OCI-LY3 (cell line): ENCODE results near the gene CYTH4.
A peak's percentile ranks its signal among the peaks of the same experiment; 100 is the strongest.

Source experiments
- H2AFZ ChIP-seq: fragments of 200-600, 300-600 bp; shearing (Covaris generic); 2 replicates; pipeline ENCODE4 v1.6.0; 2014; ENCODE audit warnings: antibody characterized with exemption, low read depth, low read length
- H3K27ac ChIP-seq: fragments of 200-600, 300-600 bp; sonication (generic); 2 replicates; pipeline ENCODE4 v1.5.1; 2014; ENCODE audit warnings: mild to moderate bottlenecking, low read length, moderate library complexity, mixed read lengths
- H3K27me3 ChIP-seq: fragments of 200-600, 300-600 bp; sonication (generic); 2 replicates; pipeline ENCODE4 v1.6.1; 2014; ENCODE audit warnings: low read depth, low read length, mixed read lengths
- H3K36me3 ChIP-seq: fragments of 200-600, 300-600 bp; sonication (generic); replicated peaks from 2 replicates; pipeline ENCODE3; 2014; ENCODE audit warnings: low read depth, low read length, mixed read lengths
- H3K4me1 ChIP-seq: fragments of 300-600, 200-600 bp; sonication (generic); 2 replicates; pipeline ENCODE4 v1.6.1; 2014; ENCODE audit warnings: low read length, mixed read lengths
- H3K4me2 ChIP-seq: fragments of 200-600, 300-600 bp; sonication (generic); 2 replicates; pipeline ENCODE4 v1.6.1; 2014; ENCODE audit warnings: low read length, mixed read lengths
- H3K4me3 ChIP-seq: fragments of 300-600, 200-600 bp; sonication (generic); 2 replicates; pipeline ENCODE4 v1.5.1; 2014; ENCODE audit warnings: antibody characterized with exemption, mild to moderate bottlenecking, low read length, moderate library complexity
- H3K79me2 ChIP-seq: fragments of 300-600, 200-600 bp; shearing (Covaris generic); 2 replicates; pipeline ENCODE4 v1.6.1; 2014; ENCODE audit warnings: mild to moderate bottlenecking, low read length, mixed read lengths
- H3K9ac ChIP-seq: fragments of 300-600, 200-600 bp; shearing (Covaris generic); 2 replicates; pipeline ENCODE4 v1.6.0; 2014; ENCODE audit warnings: mild to moderate bottlenecking, low read length, moderate library complexity
- H3K9me3 ChIP-seq: fragments of 200-600, 300-600 bp; shearing (Covaris generic); 2 replicates; pipeline ENCODE4 v1.6.1; 2014; ENCODE audit warnings: low read length, mixed read lengths; ENCODE audit not compliant: insufficient read depth
- H4K20me1 ChIP-seq: fragments of 200-600, 300-600 bp; sonication (generic); 2 replicates; pipeline ENCODE4 v1.6.1; 2016; ENCODE audit warnings: low read length, mixed read lengths; ENCODE audit not compliant: insufficient read depth
- EZH2phosphoT487 ChIP-seq: fragments of 200-600 bp; shearing (Covaris generic); IDR thresholded peaks from 2 replicates; pipeline ENCODE4 v1.6.1; 2018; ENCODE audit warnings: antibody characterized with exemption, mixed run types, low read depth
- TF ChIP-seq, protein P1 (sequence below): fragments of 200-600, 300-600 bp; sonication (generic); IDR thresholded peaks from 2 replicates; pipeline ENCODE4 v1.5.1; 2014; ENCODE audit warnings: antibody characterized with exemption, low read length, low read depth

CYTH4 gene

DNA sequence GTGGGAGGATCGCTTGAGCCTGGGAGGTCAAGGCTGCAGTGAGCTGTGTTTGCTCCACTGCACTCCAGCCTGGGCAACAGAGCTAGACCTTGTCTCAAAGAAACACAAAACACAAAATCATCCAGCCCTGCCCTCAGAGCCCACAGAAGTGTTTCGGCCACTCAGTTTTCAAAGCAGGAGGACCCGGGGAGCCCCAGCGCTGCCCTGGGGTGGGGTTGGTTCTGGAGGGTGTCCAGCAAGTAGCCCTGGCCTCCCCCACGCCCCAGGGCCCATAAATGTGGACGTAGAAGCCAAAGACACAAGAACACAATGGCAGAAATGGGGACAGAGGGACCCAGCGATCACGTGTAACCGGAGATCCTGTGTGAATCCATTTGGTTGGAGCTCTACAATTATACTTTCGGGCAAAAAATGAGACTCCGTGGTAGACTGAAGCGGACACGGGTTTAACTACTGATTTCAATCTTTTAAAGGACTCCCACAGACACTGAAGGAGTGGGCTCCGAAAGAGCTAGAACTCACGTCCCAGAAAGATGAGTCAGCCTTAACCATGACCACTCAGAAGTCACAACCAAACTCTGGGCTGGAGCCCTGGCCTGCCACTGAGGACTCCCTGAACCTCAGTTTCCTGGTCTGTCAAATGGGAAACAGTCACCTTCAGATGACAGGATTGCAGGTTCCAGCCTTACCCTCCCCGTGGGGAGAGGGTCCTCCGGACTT, 9.0 kb upstream of the CYTH4 start:
- Histone ChIP-seq H3K36me3 (no peaks in the 10 kb centered on the region), H2AFZ (peak overlapping the region; percentile 50; the same call in 1 of the 2 replicates), H3K79me2 (no peaks in the 10 kb centered on the region), H3K27ac (peak overlapping the region; percentile 81), H3K4me3 (peak overlapping the region; percentile 26), H3K9me3 (no peaks in the 10 kb centered on the region), H3K27me3 (no peaks in the 10 kb centered on the region), H3K4me1 (peaks cover 66% of the 10 kb centered on the region), H3K9ac (peak overlapping the region; percentile 61), H3K4me2 (peak overlapping the region; percentile 59), H4K20me1 (no peaks in the 10 kb centered on the region)
- TF ChIP-seq EZH2phosphoT487: no peak
- TF ChIP-seq, protein P1, sequence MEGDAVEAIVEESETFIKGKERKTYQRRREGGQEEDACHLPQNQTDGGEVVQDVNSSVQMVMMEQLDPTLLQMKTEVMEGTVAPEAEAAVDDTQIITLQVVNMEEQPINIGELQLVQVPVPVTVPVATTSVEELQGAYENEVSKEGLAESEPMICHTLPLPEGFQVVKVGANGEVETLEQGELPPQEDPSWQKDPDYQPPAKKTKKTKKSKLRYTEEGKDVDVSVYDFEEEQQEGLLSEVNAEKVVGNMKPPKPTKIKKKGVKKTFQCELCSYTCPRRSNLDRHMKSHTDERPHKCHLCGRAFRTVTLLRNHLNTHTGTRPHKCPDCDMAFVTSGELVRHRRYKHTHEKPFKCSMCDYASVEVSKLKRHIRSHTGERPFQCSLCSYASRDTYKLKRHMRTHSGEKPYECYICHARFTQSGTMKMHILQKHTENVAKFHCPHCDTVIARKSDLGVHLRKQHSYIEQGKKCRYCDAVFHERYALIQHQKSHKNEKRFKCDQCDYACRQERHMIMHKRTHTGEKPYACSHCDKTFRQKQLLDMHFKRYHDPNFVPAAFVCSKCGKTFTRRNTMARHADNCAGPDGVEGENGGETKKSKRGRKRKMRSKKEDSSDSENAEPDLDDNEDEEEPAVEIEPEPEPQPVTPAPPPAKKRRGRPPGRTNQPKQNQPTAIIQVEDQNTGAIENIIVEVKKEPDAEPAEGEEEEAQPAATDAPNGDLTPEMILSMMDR: no peak

DNA sequence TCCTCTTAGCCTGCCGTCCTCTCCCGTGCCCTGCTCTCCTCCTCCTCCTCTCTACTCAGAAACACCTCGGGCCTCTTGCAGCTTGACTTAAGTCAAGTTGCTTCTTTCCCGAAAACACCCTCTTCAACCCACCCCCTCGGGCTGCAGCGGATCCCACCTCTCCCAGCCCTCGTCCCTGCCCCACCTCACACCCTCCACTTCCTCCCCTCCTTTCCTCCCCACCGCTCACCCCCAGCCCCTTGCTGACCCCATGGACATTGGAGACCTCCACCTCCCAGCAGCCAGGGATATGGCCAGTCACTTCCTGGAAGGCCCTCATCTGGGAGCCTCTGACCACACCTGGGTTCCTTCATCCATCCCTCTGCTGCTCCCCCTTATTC, 8.5 kb upstream of the CYTH4 start:
- Histone ChIP-seq H4K20me1 (no peaks in the 10 kb centered on the region), H3K79me2 (no peaks in the 10 kb centered on the region), H3K9ac (peak overlapping the region; percentile 61), H3K4me3 (peak overlapping the region; percentile 26), H3K36me3 (no peaks in the 10 kb centered on the region), H2AFZ (peak overlapping the region; percentile 50; the same call in 1 of the 2 replicates), H3K27ac (peak overlapping the region; percentile 81), H3K9me3 (no peaks in the 10 kb centered on the region), H3K27me3 (no peaks in the 10 kb centered on the region), H3K4me2 (peak overlapping the region; percentile 59), H3K4me1 (peaks cover 62% of the 10 kb centered on the region)
- TF ChIP-seq, protein P1: no peak
- no peak for TF ChIP-seq EZH2phosphoT487

DNA sequence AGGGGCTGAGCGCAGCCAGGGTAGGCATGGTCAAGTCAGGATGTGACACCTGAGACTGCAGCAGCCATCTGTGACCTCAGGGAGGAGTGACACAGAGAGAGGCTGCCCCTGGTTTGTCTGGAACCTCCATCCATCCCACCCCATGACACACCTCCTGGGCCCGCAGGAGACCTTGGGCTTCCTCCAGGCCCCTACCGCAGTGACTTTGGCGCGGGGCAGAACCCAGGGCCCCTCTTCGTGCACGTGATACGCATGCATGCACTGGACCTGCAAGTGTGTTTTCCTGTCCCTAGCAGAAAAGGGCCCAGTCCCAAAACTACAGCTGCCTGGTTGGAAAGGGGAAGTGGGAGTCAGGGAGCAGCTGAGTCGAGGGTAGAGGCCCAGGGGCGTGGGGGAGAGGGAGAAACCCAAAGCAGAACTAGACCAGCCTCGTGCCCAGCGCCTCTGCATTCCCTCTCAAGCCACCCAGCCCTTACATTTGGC, 7.9 kb upstream of the CYTH4 start:
- H2AFZ ChIP-seq: no peak overlapping the region
- no peaks in the 10 kb centered on the region for H3K79me2 ChIP-seq
- no peaks in the 10 kb centered on the region for H3K9me3 ChIP-seq
- H3K27me3 ChIP-seq: no peaks in the 10 kb centered on the region
- peak overlapping the region; percentile 26 for H3K4me3 ChIP-seq
- H3K4me1 ChIP-seq: peaks cover 56% of the 10 kb centered on the region
- H4K20me1 ChIP-seq: no peaks in the 10 kb centered on the region
- peak overlapping the region; percentile 81 for H3K27ac ChIP-seq
- TF ChIP-seq, protein P1: no peak
- no peak for TF ChIP-seq EZH2phosphoT487
- peak overlapping the region; percentile 59 for H3K4me2 ChIP-seq
- H3K9ac ChIP-seq: peak overlapping the region; percentile 61
- H3K36me3 ChIP-seq: no peaks in the 10 kb centered on the region

DNA sequence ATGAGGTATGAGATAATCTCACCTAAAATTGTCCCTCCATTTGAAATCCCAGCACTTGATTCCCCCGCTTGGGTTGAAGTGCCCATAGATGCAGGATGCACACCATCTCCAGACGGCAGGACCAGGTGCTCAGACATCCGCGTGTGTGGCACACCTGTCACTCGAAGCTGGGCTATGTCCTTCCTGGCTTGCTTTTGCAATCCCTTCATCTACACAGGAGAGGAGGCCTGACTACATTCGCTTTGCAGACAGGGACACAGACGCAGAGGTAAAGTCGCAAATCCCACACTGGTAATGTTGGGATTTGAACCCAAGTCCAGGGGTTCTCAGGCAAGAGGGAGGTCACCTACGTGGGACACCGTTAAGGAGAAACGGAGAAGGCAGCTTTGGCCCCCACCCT, 7.2 kb upstream of the CYTH4 start:
- no peaks in the 10 kb centered on the region for H3K27me3 ChIP-seq
- no peaks in the 10 kb centered on the region for H3K79me2 ChIP-seq
- peak overlapping the region; percentile 59; the same call in 1 of the 2 replicates for H3K9ac ChIP-seq
- H3K4me1 ChIP-seq: peaks cover 51% of the 10 kb centered on the region
- peak overlapping the region; percentile 59 for H3K4me2 ChIP-seq
- peak overlapping the region; percentile 81 for H3K27ac ChIP-seq
- no peak overlapping the region for H3K4me3 ChIP-seq
- no peak overlapping the region for H2AFZ ChIP-seq
- H3K36me3 ChIP-seq: no peaks in the 10 kb centered on the region
- H4K20me1 ChIP-seq: no peaks in the 10 kb centered on the region
- no peaks in the 10 kb centered on the region for H3K9me3 ChIP-seq
- no peak for TF ChIP-seq EZH2phosphoT487
- TF ChIP-seq, protein P1: no peak
